OCI-LY7 (cell line): Measurements from ENCODE around the gene RPS3. TPM values are rescaled to one million over a fixed set of nuclear protein-coding genes. Genes with fewer than 3 reads are reported as not detected.

Experiments
- BruUV-seq: library from RNA; stranded (reverse); fragments of 400-500 nt; replicated peaks from 2 replicates; lab custom pipeline; 2021; lab: Mats Ljungman, UMichigan
- CTCF ChIA-PET: fragments of 300-600 bp; sonication (Branson Sonifier 250); formaldehyde crosslinking; loops from one replicate; lab custom pipeline; 2022; ENCODE audit warnings: antibody characterized with exemption; ENCODE audit not compliant: unreplicated experiment; lab: Charles Lee
- POLR2A ChIA-PET: fragments of 300-600 bp; sonication (Branson Sonifier 250); formaldehyde crosslinking; loops from one replicate; lab custom pipeline; 2022; ENCODE audit warnings: antibody characterized with exemption; lab: Charles Lee
- DNase-seq: peaks from one replicate; pipeline ENCODE4 v3.0.0-alpha.2; 2015; ENCODE audit warnings: low spot score
- H2AFZ ChIP-seq: fragments of 200-600 bp; sonication (generic), shearing (Covaris generic); 2 replicates; pipeline ENCODE4 v1.6.1; 2014; ENCODE audit warnings: mild to moderate bottlenecking, antibody characterized with exemption, low read length, moderate library complexity
- H3K27ac ChIP-seq: fragments of 200-600 bp; sonication (generic); 2 replicates; pipeline ENCODE4 v1.5.1; 2014; ENCODE audit warnings: mixed run types, low read depth, mild to moderate bottlenecking, moderate library complexity, low read length, inconsistent platforms; ENCODE audit not compliant: poor library complexity, severe bottlenecking
- H3K36me3 ChIP-seq: fragments of 200-600 bp; sonication (generic); 2 replicates; pipeline ENCODE4 v1.6.1; 2014; ENCODE audit warnings: mild to moderate bottlenecking, antibody characterized with exemption, low read length, moderate library complexity, mixed read lengths; ENCODE audit not compliant: insufficient read depth
- H3K4me1 ChIP-seq: fragments of 200-600 bp; sonication (generic); 2 replicates; pipeline ENCODE4 v1.5.1; 2014; ENCODE audit warnings: mild to moderate bottlenecking, low read length; ENCODE audit not compliant: insufficient read depth, poor library complexity, severe bottlenecking
- H3K4me2 ChIP-seq: fragments of 200-600 bp; sonication (generic); 2 replicates; pipeline ENCODE4 v1.6.1; 2014; ENCODE audit warnings: mild to moderate bottlenecking, low read length
- H3K4me3 ChIP-seq: fragments of 200-600 bp; sonication (generic); 2 replicates; pipeline ENCODE4 v1.5.1; 2014; ENCODE audit warnings: mild to moderate bottlenecking, low read depth, low read length; ENCODE audit not compliant: poor library complexity, severe bottlenecking
- H3K79me2 ChIP-seq: fragments of 200-600 bp; sonication (generic); 2 replicates; pipeline ENCODE4 v1.6.1; 2016; ENCODE audit warnings: low read depth, mild to moderate bottlenecking, low read length, moderate library complexity, mixed read lengths; ENCODE audit not compliant: insufficient read depth
- H3K9me2 ChIP-seq: fragments of 200-600 bp; sonication (generic); 2 replicates; pipeline ENCODE4 v1.6.1; 2016; ENCODE audit warnings: mild to moderate bottlenecking, low read length, mixed read lengths; ENCODE audit not compliant: insufficient read depth
- H3K9me3 ChIP-seq: fragments of 200-600 bp; sonication (generic); 2 replicates; pipeline ENCODE4 v1.6.1; 2014; ENCODE audit warnings: mild to moderate bottlenecking, mixed run types, low read length, mixed read lengths
- H4K20me1 ChIP-seq: fragments of 200-600 bp; sonication (generic); 2 replicates; pipeline ENCODE4 v1.6.1; 2014; ENCODE audit warnings: mild to moderate bottlenecking, antibody characterized with exemption, low read length, moderate library complexity, mixed read lengths; ENCODE audit not compliant: insufficient read depth
- CTCF ChIP-seq: fragments of 200-600 bp; sonication (generic); conservative IDR thresholded peaks from 2 replicates; pipeline ENCODE4 v1.5.1; 2014; ENCODE audit warnings: mild to moderate bottlenecking, antibody characterized with exemption, low read length, moderate library complexity, mixed read lengths
- EZH2phosphoT487 ChIP-seq: fragments of 200-600 bp; sonication (generic); IDR thresholded peaks from 2 replicates; pipeline ENCODE4 v1.6.1; 2018; ENCODE audit warnings: low read depth, borderline replicate concordance, mild to moderate bottlenecking, mixed run types, antibody characterized with exemption, low read length, moderate library complexity, mixed read lengths
- intact Hi-C: fragments of 100-400 bp; cut with micrococcal nuclease; formaldehyde crosslinking; loops from one replicate; pipeline ENCODE4 v1.10.0; 2022; ENCODE audit not compliant: unreplicated experiment
- total RNA-seq, 2 experiments: library from RNA; depleted of rRNA in 1 of 2; stranded (reverse); fragments of >200 nt in 1 of 2; shearing (Covaris generic) in 1 of 2; gene quantifications; 2 replicates each; pipeline ENCODE4 v1.2.3, GENCODE V29; 2014 to 2022

Gene RPS3
- total RNA-seq, 2 experiments from 2014 or later, result 3,268 to 4,392 TPM

- DNase-seq, result no peak
- CTCF ChIA-PET, result interaction anchor here (0.5 kb wide), 1 partner anchor 121 kb away, joined by 6 read pairs; no protein-coding TSS in a partner anchor
- Histone ChIP-seq H3K9me2 (no peaks in the 10 kb centered on the region), H3K9me3 (no peaks in the 10 kb centered on the region), H3K4me3 (no peak overlapping the region), H3K27ac (no peak overlapping the region), H3K36me3 (no peaks in the 10 kb centered on the region), H2AFZ (no peak overlapping the region), H3K79me2 (no peaks in the 10 kb centered on the region), H3K4me1 (no peaks in the 10 kb centered on the region), H3K4me2 (no peak overlapping the region), H4K20me1 (no peaks in the 10 kb centered on the region)
- BruUV-seq, result no TSS peak
- intact Hi-C loops, result no loop called here
- no peak for TF ChIP-seq CTCF
- no peak for TF ChIP-seq EZH2phosphoT487
- POLR2A ChIA-PET, result no interaction called here
Observed at GRCh38 chr11:75439495-75440120, 40.3 kb downstream of the RPS3 start.

- no peaks in the 10 kb centered on the region for H3K79me2 ChIP-seq
- BruUV-seq, result no TSS peak
- no peak overlapping the region for H2AFZ ChIP-seq
- H3K36me3 ChIP-seq, result no peaks in the 10 kb centered on the region
- no peak overlapping the region for H3K4me3 ChIP-seq
- H3K9me2 ChIP-seq, result no peaks in the 10 kb centered on the region
- ChIA-PET POLR2A (no interaction called here), CTCF (interaction anchor here (0.6 kb wide), 1 partner anchor 707 kb away, joined by 3 read pairs; no protein-coding TSS in a partner anchor)
- no peaks in the 10 kb centered on the region for H3K4me1 ChIP-seq
- H3K9me3 ChIP-seq, result no peaks in the 10 kb centered on the region
- TF ChIP-seq CTCF (no peak), EZH2phosphoT487 (no peak)
- intact Hi-C loops, result no loop called here
- H3K27ac ChIP-seq, result no peak overlapping the region
- no peaks in the 10 kb centered on the region for H4K20me1 ChIP-seq
- DNase-seq, result no peak
- no peak overlapping the region for H3K4me2 ChIP-seq
Observed at GRCh38 chr11:75440960-75441803, 41.9 kb downstream of the RPS3 start.

GRCh38 chr11:75441804-75442132, 42.5 kb downstream of the RPS3 start:
- Histone ChIP-seq H3K4me3 (no peak overlapping the region), H3K4me1 (no peaks in the 10 kb centered on the region), H3K9me2 (no peaks in the 10 kb centered on the region), H3K27ac (no peak overlapping the region), H4K20me1 (no peaks in the 10 kb centered on the region), H3K4me2 (no peak overlapping the region), H2AFZ (no peak overlapping the region), H3K36me3 (no peaks in the 10 kb centered on the region), H3K79me2 (no peaks in the 10 kb centered on the region), H3K9me3 (no peaks in the 10 kb centered on the region)
- intact Hi-C loops, result no loop called here
- ChIA-PET CTCF (no interaction called here), POLR2A (no interaction called here)
- no TSS peak for BruUV-seq
- no peak for TF ChIP-seq EZH2phosphoT487
- TF ChIP-seq CTCF, result no peak
- DNase-seq, result no peak
